Stimulated activated CD4-positive, alpha-beta T cell treated with anti-CD3 and anti-CD28 coated beads, Interleukin-4, amount 100 ng/mL, for 48 hours (primary cell): ENCODE data around the gene POFUT2.

Experiments
- DNase-seq, 2 donors: peaks; one replicate each; pipeline ENCODE4 v3.0.0-alpha.2; 2020; ENCODE audit warnings: low read depth in 2 of 2

POFUT2 gene

DNA sequence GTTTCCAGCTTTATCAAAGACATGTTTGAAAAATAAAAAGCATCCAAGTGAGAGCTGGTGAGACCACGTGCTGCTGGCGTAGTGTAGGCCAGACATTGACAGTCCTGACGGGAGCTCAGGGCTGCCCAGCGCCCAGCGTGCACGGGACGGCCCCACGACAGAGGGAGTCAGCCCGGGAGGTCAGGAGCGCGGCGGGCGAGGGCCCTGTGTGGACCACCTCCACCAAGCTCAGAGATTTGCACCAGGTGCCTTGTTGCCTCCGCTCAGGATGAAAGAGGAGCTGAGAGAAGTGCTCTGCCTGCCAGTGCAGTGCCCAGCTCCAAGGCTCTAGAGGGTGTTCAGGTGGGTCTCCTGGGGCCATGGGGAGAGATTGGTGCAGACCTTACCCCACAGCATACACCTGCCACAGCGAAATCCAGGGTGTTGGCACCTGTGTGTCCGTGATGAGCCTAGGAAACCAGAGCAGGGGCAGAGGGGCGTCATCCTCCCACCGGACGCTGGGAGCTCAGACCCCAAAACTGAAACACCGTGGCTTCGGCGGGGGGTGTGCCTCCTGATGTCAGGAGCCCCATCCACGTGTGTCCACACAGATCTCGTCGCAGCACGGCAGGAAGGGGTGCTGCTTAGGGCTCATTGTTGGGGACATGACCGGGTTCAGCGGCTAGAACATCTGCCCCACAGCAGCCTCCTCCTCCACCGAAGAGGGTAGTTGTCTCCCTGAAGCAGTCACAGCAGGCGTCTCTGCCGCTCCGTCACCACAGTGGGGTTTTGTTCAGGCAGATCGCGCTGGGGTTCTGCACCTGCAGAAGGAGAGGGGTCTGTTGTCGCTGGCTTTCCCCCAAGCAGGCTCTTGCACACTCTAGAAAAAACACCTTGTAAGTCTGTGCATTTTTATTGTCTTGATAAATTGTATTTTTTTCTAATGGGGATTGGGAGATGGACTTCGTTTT, 64.2 kb downstream of the POFUT2 start:
- DNase-seq = no peak

GRCh38 chr21:45222001-45222400, 65.7 kb downstream of the POFUT2 start:
- no peak for DNase-seq

- DNase-seq = no peak
These were observed 66.8 kb downstream of the POFUT2 start for GRCh38 chr21:45220714-45221490.

GRCh38 chr21:45220071-45220481, 67.6 kb downstream of the POFUT2 start:
- DNase-seq = no peak

DNA sequence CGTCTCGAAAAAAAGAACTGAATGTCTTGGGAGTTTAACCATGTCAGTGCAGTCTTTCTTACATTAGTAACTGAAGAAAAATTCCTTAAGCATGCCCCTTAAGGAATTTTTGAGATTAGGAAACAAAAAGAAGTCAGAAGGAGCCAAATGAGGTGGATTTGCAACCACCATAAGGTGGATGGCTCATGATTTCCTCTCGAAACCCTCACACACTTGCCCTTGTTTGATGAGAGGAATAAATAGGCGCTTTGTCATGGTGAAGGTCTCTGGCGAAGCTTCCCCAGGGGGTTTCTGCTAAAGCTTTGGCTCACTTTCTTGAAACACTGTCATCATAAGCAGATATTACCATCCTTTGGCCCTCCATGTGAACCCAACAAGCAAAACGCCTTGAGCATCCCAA, 68.2 kb downstream of the POFUT2 start:
- DNase-seq = no peak

- no peak for DNase-seq
These were observed 70.7 kb downstream of the POFUT2 start for GRCh38 chr21:45217010-45217409.

DNA sequence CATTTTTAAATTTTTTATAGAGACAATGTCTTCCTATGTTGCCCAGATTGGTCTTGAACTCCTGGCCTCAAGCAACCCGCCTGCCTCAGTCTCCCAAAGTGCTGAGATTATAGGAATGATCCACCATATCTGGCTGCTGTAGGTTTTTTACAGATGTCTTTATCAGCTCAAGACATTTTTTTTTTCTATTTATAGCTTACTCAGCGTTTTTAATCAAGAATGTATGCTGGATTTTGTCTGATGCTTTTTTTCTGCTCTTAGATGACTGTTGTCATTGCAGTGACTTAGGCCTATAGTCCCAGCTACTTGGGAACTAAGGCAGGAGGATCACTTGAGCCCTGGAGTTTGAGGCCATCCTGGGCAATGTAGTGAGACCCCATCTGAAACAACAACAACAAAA, 72.5 kb downstream of the POFUT2 start:
- no peak for DNase-seq
